ENCODE data around the gene CSMD2.
"Not testable (repeated sequence)": the region's sequence is repeated elsewhere in the genome, so short reads cannot be mapped to it uniquely, and the experiment has no call there.

Gene CSMD2

GRCh38 chr1:33516891-33517567 is 648.0 kb downstream of the CSMD2 start:
- no peak for DNase-seq (ENCODE audit: low read depth)
- no peak overlapping the region for H3K4me3 ChIP-seq (ENCODE audit: low read length)
- TF ChIP-seq, protein P1, sequence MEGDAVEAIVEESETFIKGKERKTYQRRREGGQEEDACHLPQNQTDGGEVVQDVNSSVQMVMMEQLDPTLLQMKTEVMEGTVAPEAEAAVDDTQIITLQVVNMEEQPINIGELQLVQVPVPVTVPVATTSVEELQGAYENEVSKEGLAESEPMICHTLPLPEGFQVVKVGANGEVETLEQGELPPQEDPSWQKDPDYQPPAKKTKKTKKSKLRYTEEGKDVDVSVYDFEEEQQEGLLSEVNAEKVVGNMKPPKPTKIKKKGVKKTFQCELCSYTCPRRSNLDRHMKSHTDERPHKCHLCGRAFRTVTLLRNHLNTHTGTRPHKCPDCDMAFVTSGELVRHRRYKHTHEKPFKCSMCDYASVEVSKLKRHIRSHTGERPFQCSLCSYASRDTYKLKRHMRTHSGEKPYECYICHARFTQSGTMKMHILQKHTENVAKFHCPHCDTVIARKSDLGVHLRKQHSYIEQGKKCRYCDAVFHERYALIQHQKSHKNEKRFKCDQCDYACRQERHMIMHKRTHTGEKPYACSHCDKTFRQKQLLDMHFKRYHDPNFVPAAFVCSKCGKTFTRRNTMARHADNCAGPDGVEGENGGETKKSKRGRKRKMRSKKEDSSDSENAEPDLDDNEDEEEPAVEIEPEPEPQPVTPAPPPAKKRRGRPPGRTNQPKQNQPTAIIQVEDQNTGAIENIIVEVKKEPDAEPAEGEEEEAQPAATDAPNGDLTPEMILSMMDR (conservative IDR thresholded peaks at IDR 0.05; ENCODE audit: low read length) = no peak

DNA sequence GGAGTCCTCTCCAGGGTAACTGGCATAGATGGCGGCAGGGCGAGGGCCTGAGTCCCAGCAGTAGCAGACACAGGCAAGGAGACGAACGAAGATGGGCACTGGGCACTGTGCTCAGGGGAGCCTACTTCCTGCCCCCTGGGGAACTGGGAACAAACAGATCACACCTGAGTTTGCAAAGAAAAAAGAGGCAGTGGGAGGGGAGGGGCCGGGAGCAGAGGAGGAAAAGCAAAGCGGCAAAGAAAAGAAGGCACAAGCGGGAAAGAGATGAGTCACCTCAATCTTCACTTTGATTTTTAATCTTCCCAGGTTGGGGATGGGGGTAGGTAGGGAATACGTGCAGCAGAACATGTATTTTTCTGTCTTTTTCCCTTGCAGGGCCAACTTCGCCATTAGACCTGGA is 648.6 kb downstream of the CSMD2 start:
- no peak for DNase-seq (ENCODE audit: low read depth)
- no peak overlapping the region for H3K4me3 ChIP-seq (ENCODE audit: low read length)
- TF ChIP-seq, protein P1 (conservative IDR thresholded peaks at IDR 0.05; ENCODE audit: low read length) = no peak

GRCh38 chr1:33515607-33516006 is 649.4 kb downstream of the CSMD2 start:
- no peak overlapping the region for H3K4me3 ChIP-seq (ENCODE audit: low read length)
- DNase-seq (ENCODE audit: low read depth) = no peak
- TF ChIP-seq, protein P1 (conservative IDR thresholded peaks at IDR 0.05; ENCODE audit: low read length) = no peak

- TF ChIP-seq, protein P1 (conservative IDR thresholded peaks at IDR 0.05; ENCODE audit: low read length) = no peak
- H3K4me3 ChIP-seq (ENCODE audit: low read length) = no peak overlapping the region
- DNase-seq (ENCODE audit: low read depth) = no peak
These were observed 649.9 kb downstream of the CSMD2 start for GRCh38 chr1:33515112-33515511.

DNA sequence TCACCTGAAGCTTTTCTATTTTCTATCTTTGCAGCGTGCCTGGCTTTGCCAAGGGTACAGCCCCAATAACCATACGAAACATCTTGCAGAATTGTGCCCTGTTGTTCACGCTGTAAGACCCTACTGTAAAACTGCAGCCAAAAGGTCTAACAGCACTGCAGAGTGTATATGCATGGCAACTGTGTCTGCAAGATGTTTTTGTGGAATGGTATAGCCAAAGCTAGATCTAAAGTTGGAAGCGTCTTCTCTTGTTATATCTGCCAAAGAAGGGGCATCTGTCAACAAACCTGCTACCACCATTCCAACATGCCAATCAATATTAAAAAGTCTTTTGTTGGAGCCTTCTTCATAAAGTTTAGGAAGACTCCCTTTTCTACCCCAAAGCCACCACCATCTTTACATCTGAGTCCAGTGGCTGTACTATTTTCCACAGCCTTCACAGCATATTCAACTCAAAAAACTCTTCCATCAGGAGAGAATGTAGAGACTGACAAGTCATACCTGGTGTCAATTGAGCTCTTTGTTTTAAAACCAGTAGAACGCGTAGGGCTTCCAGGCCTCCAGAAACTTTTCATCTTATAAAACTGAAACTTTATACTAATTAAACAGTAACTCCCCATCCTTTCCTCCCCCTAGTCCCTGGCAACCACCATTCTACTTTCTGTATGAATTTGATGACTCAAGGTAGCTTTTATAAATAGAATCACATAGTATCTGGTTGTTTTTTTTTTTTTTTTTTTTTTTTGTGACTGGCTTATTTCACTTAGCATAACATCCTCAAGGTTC is 652.6 kb downstream of the CSMD2 start:
- TF ChIP-seq, protein P1 (conservative IDR thresholded peaks at IDR 0.05; ENCODE audit: low read length) = no peak
- DNase-seq (ENCODE audit: low read depth) = no peak
- H3K4me3 ChIP-seq (ENCODE audit: low read length) = no peak overlapping the region

GRCh38 chr1:33509276-33509675 is 655.8 kb downstream of the CSMD2 start:
- not testable (repeated sequence) for DNase-seq (ENCODE audit: low read depth); H3K4me3 ChIP-seq (ENCODE audit: low read length)

DNA sequence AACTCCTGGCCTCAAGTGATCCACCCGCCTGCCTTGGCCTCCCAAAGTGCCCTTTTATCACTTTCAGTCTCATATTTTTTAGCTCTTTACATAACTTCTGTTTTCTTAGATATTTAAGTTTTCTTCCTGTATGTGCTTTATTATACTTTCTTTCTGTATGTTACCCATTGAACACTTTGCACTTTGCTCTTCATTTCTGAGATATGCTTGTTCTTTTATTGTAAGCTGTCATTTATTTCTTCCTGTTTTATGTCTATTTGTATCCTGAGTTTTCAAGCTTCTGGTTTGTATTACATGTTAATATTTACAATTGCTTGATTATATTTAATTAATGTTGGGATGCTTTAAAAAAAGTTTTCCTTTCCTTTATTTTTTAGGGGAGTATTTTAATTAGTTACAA is 656.9 kb downstream of the CSMD2 start:
- no peak overlapping the region for H3K4me3 ChIP-seq (ENCODE audit: low read length)
- TF ChIP-seq, protein P1 (conservative IDR thresholded peaks at IDR 0.05; ENCODE audit: low read length) = no peak
- no peak for DNase-seq (ENCODE audit: low read depth)

All from AG10803 (cell line).